Medulla oblongata (tissue), 1 donor: ENCODE measurements around the gene PEMT.

ENCODE experiments used
- DNase-seq: peaks from one replicate; pipeline ENCODE4 v3.0.0-alpha.2; 2015; ENCODE audit errors: extremely low spot score

PEMT gene

GRCh38 chr17:17514993-17515933 lies 76.2 kb downstream of the PEMT start:
- DNase-seq = no peak

GRCh38 chr17:17514361-17514992 lies 77.0 kb downstream of the PEMT start:
- no peak for DNase-seq

GRCh38 chr17:17513626-17514025 lies 77.9 kb downstream of the PEMT start:
- DNase-seq = no peak

GRCh38 chr17:17512866-17513265 lies 78.6 kb downstream of the PEMT start:
- DNase-seq = no peak

- DNase-seq = no peak
Measured at GRCh38 chr17:17511881-17512858, 79.3 kb downstream of the PEMT start.

GRCh38 chr17:17511293-17511741 lies 80.2 kb downstream of the PEMT start:
- no peak for DNase-seq

- DNase-seq = no peak
Measured at GRCh38 chr17:17510456-17511292, 80.8 kb downstream of the PEMT start.

- DNase-seq = no peak
Measured at GRCh38 chr17:17509601-17510425, 81.7 kb downstream of the PEMT start.

- no peak for DNase-seq
Measured at GRCh38 chr17:17508646-17509591, 82.6 kb downstream of the PEMT start.

GRCh38 chr17:17508019-17508535 lies 83.4 kb downstream of the PEMT start:
- DNase-seq = no peak

- DNase-seq = no peak
Measured at GRCh38 chr17:17507465-17508011, 84.0 kb downstream of the PEMT start.

GRCh38 chr17:17506893-17507464 lies 84.5 kb downstream of the PEMT start:
- DNase-seq = peak; percentile 14

GRCh38 chr17:17506181-17506741 lies 85.2 kb downstream of the PEMT start:
- DNase-seq = peak; percentile 61

- no peak for DNase-seq
Measured at GRCh38 chr17:17505610-17506171, 85.8 kb downstream of the PEMT start.

- no peak for DNase-seq
Measured at GRCh38 chr17:17505151-17505550, 86.4 kb downstream of the PEMT start.

GRCh38 chr17:17504341-17505140 lies 87.0 kb downstream of the PEMT start:
- no peak for DNase-seq
